OCI-M2 (cell line): ENCODE results near the gene ZNF205.

Experiments
- DNase-seq: peaks from one replicate; lab custom pipeline; 2025; ENCODE audit not compliant: unreplicated experiment; lab: John Stamatoyannopoulos, UW

The ZNF205 gene

DNA sequence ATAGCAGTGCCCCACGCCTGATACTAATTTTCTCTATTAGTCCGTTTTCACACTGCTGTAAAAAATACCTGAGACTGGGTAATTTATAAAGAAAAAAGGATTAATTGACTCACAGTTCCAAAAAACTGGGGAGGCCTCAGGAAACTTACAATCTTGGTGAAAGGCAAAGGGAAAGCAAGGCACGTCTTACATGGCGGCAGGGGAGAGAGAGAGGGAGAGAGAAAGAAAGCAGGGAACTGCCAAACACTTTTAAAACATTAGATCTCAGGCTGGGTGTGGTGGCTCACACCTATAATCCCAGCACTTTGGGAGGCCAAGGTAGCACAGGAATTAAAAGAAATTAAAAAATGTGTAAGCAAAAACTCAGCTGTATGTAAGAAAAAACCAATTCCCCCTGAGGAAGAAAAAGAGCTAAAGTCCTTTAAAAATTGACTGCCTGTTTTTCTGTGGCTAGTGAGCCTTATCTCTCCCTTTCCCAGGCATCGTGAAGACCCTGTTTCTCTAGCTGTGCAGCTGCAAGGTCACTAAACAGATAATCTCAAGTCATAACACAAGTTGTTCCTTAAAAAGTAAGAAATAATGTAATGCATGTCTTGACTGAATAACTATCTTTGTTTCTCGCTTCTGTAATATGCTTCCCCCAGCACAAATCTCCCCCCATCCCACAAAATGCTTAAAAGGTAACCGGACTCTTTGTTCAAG is 27.3 kb upstream of the ZNF205 start:
- DNase-seq, result no peak

DNA sequence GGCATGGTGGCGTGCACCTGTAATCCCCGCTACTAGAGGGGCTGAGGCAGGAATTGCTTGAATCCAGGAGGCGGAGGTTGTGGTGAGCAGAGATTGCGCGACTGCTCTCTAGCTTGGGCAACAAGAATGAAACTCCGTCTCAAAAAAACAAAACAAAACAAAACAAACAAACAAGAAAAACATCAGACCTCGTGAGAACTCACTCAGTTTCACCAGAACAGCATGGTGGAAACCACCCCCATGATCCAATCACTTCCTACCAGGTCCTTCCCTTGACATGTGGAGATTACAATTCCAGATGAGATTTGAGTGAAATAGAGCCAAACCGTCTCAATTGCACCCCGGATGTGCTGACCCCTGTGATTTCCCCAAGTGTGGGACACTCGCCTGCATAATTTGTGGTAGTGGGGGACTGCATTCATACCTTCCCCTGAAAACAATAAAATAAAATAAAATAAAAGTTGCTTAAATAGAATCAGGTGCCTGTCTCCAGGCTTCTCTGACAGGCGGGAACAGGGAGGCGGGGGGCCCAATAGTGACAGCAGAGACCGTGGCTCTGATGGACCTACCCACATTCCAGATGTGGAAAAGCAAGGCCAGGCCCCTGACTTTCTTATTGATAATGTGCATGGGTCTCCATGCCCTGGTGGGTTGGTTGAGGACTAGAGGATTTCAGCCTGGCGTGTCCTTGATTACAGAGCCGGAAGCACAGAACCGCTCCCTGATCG is 26.4 kb upstream of the ZNF205 start:
- DNase-seq, result no peak

DNA sequence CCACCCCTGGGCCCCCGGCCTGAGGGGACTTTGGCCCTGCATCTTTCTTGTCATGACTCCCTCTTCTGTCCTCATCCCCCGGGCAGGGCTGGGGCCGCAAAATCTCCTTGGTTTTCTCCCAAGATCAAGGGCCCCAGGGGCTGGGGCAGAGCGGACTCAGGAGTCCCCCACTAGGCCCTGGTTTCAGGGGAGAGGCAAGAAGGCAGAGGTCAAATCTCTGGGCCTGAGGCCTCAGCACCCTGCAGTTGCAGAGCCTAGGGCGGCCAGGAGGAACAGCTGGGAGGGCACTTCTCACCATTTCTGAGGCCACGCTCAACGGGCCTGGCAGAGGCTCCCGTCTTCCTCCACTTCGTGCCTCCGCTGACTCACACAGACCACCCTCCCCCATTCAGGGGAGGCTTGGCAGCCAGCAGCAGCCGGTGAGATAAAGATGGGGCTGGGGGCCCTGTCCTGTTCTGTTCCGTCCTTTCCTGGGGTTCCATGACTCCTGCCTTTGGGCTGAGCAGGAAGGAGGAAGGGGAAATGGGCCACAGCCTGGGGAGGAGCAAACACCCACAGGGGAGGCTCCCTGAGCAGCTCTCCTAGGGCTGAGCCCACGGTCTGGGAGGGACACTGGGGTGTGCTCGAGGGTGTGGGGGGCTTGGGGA is 25.7 kb upstream of the ZNF205 start:
- DNase-seq, result no peak

DNA sequence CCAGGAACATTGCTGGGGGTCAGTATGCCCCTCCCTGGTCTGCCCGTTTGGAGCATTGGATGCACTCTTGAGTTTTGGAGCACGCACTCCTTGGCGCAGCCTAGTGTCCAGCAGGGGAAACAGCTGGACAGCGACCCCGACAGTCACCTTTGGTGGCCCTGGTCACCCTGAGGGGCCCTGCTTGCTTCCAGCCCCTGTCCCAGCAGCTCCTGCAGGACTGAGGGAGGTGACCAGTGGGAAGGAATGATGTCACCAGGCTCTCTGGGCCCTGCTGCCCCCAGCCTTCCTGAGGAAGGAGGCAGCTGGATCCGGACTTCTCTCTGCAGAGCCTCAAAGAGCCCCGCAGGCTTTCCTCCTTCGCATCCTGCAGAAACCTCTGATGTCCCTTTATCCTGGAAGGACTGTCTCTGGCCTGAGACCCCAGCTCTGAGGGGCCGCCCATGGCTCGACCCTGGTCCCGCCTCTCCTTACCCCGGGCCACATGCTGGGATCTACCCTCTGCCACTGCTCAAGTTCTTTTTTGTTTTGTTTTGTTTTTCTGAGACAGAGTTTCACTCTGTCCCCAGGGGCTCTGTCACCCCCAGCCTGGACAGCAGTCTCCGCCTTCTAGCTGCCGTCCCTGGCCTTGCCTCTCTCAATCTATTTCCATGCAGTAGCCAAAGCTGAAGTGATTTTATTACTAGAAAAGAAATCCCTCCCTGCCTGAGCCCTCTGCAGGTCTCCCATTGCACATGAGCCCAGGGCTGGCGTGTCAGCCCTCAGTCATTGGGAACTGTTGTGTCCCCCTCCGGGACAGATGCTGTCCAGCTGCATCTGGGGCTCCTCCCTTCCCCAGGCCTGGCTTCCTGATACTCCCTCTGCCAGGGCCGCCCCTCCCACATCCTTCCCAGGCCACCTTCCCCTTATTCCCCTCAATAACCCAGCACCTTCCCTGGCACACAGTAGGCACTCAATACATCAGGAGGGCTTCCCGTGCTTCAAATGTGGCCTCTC is 24.8 kb upstream of the ZNF205 start:
- no peak for DNase-seq

DNA sequence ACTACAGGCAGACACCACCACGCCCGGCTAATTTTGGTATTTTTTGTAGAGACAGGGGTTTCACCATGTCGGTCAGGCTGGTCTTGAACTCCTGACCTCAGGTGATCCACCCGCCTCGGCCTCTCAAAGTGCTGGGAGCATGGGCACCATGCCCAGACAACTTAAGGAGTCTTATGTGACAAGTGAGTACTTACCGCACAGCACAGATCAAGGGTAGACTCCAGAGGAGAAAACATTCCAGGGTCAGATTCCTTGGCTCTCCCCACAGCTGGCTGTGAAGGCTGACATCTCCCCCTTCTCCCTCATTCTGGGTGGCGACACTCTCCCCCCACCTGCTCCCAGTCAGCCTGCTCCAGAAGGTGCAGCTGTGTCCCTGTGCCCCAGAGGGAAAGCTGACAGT is 23.9 kb upstream of the ZNF205 start:
- no peak for DNase-seq

DNA sequence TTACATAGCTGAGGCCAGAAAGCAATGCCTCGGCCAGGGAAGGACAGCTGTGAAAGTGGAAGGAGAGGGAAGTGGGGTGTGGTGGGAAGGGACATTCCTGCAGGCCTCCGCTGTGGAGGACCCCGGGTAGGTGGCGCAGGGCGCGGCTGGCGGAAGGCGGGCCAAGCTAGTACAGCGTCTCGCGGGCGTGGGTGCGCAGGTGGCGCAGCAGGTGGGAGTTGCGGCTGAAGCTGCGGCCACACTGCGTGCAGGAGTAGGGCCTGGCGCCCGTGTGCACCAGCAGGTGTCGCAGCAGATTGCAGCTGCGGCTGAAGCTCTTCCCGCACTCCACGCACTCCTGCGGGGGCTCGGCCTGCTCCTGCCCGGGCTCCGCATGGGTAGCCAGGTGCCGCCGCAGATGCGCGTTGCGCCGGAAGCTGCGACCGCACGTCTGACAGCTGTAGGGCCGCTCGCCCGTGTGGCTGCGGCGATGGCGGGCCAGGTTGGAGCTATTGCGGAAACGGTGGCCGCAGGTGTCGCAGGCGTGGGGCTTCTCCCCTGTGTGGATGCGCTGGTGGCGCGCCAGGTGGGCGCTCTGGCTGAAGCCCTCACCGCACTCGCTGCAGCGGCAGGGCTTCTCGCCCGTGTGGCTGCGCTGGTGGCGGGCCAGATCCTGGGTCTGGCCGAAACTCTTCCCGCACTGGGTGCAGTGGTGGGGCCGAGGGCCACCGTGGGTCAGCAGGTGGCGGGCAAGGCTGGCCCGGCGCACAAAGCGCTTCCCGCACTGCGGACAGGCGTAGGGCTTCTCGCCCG is 23.3 kb upstream of the ZNF205 start:
- no peak for DNase-seq

DNA sequence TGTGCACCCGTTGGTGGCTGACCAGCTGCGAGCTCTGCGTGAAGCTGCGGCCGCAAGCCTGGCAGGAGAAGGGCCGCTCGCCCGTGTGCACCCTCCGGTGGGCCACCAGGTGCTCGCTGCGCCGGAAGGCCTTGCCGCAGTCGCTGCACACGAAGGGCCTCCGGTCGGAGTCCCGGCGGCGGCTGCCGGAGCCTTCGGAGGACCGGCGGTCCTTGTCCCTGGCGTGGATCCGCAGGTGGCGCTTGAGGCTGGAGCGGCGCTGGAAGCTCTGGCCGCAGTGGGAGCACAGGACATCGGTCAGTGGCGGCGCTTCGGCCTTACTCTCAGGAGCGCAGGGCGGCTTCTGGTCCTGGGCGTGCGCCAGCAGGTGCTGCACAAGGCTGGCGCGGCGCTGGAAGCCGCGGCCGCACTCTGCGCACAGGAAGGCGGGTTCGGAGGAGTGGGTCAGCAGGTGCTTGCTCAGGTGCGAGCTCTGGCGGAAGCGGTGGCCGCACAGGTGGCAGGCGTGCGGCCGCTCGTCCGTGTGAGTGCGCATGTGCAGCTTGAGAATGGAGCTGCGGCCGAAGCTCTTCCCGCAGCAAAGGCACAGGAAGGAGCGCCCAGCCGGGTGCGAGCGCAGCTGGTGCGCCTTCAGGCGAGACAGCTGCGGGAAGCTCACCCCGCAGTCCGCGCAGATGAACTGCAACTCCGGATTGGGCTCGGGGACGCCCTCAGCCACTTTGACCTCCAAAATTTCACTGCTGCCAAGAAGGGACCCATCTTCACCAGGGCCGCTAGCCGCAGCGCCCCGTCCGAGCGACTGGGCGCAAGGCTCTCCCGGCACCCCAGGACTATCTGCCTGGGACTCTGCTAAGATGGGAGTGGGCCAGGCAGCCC is 22.4 kb upstream of the ZNF205 start:
- no peak for DNase-seq

DNA sequence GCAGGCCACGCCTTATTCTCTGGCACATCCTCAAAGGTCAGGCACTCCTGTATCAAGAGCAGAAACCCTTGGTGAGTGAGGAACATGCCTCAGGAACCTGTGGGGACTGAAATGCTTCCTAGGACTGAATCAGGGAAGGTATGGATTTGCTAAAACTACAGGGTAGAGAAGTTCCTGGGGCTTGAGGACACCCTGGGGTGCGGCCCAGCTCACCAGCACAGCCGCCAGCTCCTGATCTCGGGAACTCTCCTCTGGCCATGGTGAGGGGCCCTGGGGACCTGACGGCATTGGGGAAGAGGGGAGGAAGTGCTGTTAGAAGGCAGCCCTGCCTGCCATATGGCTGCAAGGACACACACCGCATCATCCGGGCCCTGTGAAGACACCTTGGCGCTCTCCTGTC is 20.8 kb upstream of the ZNF205 start:
- no peak for DNase-seq

DNA sequence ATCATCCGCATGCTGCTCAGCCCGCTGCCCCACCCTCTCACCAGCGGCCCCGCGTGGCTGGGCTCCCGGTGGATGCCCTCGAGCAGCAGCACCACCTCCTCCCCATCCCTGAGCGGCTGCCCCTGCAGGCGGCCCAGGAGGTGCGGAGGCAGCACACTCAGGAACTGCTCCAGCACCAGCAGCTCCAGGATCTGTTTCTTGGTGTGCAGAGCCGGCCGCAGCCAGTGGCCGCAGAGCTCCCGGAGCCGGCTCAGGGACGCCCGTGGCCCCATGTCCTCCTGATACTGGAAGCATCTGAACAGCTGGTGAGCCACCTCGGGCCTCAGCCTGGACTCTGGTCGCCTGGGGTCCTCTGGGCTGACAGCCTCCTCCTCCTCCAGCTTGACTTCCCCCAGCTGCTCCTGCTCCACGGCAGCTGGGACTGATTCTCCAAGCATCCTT is 19.9 kb upstream of the ZNF205 start:
- DNase-seq, result no peak

DNA sequence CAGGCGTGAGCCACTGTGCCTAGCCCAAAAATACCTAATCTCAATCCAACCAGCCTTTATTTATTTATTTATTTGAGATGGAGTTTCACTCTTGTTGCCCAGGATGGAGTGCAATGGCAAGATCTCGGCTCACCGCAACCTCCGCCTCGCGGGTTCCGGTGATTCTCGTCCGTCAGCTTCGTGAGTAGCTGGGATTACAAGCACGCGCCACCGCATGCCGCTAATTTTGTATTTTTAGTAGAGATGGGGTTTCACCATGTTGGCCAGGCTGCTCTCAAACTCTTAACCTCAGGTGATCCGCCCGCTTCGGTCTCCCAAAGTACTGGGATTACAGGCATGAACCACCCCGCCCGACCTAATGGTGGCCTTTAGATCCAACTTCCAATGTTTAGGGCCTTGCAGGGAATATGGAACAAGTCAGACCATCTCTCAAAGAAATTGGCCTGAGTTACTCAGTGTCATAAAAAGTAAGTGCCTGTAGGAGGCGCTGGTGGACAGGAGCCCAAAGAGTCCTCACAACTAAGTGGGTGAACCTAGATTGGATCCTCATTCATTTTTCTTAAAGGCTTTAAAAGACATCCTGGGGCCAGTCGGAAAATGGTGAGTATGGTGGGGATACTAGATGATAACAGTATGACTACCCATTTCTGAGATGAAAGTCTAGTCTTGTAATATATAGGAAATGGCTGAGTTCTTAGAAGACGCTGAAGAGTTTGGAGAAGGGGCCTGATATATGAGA is 17.9 kb upstream of the ZNF205 start:
- DNase-seq, result no peak

DNA sequence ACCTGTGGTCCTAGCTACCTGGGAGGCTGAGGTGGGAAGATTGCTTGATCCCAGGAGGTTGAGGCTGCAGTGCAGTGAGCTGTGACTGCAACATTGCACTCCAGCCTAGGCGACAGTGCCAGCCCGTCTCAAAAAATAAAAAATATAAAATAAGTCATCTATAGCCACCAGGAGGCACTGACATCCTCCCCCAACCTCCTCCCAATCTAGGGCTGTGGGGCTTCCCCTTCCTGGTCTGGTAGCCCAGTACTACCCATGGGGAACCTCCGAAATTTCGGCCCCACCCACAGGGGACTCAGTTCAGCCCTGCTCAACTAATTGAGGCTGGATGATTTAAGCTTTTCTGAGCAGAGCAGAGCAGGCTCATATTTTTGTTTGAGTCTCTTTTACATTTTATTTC is 16.5 kb upstream of the ZNF205 start:
- no peak for DNase-seq

DNA sequence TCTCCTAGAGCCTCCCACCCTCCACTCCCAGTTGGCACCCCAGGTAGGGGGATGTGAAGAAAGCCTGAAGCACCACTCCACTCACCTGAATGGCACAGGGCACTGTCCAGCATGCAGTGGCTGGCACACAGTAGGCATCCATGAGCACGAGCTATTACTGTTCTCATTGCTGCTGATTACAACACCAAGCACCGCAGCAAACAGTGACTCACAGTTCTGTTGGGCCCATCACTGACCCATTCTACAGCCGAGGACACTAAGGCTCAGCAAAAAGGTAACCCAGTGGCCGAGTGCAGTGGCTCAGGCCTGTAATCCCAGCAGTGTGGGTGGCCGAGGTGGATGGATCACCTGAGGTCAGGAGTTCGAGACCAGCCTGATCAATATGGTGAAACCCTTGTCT is 16.0 kb upstream of the ZNF205 start:
- DNase-seq, result no peak

DNA sequence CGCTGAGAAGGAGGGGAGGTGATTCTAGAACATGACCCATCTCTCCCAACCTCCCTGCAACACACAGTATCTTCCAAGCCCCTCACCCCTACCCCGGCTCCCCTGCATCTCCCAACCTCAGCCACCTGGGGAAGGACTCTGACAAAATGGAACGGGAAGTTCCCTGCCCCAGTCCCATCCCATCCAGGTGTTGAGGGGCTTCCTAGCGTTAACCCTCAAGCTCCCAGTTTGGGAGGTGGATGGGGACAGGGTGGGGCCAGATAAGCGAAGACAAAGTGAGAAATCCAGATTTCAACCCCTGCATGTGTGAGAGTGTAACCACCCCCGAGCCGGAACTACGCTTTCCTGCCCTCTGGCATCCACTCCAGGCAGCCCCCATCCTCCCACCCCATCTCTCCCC is 15.1 kb upstream of the ZNF205 start:
- DNase-seq, result no peak

DNA sequence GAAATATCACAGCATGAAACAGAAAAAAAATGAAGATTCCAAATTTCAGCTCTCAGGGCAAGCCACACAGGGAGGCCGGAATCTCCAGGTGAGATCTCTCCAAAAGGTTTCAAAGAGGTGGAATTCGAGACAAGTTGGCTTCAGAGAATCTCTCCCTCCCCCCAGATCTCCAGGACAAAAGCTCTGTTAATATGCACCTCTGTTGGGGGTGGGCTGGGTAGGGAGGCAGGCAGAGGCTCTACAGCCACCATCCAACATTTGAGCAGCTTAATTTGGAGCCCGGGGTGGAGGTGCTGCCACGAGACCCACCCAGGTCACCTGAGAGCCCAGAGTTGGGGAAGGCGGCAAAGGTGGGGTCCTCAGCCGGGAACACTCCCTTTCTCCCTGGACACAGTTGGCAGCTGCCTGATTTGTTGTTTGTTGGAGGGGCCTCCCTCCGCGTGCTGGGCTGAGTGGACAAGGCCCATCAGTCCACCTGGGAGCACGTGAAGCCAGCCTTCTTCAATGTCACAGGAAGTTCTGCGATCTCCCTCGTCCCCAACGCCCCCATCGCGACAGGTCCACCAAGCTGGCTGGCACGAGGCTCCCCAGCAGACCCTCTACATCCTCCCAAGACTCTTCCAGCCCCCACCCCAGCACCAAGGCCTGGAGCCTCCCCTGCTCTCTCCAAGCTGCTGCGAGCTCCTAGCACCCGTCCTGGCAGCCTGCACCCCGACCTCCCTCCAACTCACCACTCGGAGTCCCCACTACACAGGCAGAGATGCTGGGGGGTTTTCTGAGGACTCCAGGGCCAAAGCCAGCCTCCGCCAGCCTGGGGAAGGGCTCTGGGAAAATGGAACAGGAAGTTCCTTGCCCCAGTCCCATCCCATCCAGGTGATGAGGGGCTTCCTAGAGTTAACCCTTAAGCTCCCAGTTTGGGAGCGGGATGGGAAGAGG is 13.7 kb upstream of the ZNF205 start, which contains the start of gene ZSCAN10:
Gene ZSCAN10 (minus strand): TSS at position 836 of the 936 bp plus-strand sequence. CDS start 6,357 bp downstream, outside the sequence.
- no peak for DNase-seq

DNA sequence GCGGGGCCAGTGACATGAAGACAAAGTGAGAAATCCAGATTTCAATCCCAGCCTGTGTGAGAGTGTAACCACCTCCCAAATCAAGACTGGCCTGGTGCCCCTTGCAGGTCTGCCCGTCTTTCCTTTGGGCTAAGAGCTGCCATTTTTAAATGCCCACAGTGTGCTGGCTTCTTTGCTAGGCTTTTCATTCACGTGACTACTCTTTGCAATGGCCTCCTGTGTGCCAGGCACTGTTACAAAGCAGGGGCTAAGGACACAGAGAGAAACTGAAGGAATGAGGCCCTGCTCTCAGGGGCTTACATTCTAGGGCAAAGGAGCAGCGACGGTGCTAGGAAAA is 13.0 kb upstream of the ZNF205 start:
- no peak for DNase-seq

DNA sequence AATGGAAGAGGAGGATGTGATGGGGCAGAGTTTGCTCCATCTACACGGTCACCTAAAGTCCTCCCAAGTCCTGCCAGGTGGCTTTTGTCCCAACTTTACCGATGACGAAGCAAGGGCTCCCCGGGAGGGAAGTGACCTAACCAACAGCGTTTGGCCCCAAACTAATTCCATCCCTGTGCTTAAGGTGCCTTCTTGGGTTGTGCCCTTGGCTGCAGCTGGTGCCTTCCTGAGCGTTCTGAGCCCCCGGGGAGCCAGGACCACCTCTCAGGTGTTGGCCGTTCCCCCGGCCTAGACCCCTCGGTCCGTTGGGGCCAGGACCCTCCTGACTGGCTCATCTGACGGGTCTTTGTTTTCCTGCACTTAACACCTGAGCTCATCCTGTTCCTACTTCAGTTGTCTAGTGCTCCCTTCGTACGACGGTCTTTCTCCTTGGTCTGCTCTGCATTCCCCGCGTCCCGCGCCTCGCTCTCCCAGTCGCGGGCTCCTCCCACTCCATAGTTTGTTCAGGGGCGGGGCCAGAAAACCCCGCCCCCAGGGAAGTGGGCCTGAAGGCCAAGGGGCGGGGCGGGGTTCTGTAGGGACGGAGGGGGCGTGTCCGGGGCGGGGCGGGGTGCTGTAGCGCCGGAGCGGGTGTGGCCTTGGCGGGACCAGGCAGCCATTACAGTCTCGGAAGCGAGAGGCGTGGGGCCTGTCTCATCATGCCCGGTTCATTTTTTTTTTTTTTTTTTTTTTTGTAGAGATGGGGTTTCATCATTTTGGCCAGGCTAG is 12.5 kb upstream of the ZNF205 start:
- DNase-seq, result no peak
